LNCAP (cell line): ENCODE results near the gene SEPTIN8.

ENCODE experiments used
- TF ChIP-seq, protein P1 (sequence below): fragments of 450-650 bp; IDR thresholded peaks from 2 replicates; pipeline ENCODE4 v1.5.1; 2017; ENCODE audit warnings: mild to moderate bottlenecking

Gene SEPTIN8

DNA sequence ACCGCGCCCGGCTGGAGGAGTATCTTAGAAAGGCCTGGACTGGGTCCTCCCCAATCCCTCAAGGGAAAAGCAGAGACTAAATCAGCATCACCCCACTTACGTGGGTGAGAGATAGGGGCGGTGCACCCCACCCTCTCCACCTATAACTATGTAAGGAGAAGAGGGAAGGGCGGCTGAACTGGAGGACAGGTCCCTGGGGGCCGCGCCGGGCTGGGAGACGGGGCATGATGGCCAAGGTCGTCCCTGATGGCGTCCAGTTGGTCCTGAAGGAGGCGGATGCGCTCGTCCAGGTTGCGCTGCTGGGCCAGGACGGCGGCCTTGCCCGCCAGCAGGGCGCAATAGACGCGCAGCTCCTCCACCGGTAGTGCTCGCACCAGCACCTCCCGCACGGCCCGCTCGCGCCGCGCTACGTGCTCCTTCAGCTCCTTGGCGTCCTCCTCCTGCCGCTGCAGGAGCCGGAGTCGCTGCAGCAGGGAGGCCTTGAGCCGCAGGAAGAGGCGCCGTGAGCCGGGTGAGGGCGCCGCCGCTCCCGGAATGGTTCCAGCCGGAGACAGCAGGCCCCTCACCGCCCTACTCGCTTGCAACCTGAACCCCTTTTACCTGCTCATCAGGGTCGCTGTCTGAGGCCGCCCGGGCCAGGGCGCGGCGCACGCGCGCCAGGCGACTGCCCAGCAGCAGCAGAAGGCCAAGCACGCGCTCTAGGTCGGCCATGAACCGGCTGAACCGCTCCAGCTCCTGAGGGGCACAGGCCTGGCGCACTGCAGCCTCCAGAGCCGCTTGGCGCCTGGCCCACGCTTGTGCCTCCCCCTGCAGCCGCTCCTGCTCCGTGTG, 45.8 kb upstream of the SEPTIN8 start:
- TF ChIP-seq, protein P1, sequence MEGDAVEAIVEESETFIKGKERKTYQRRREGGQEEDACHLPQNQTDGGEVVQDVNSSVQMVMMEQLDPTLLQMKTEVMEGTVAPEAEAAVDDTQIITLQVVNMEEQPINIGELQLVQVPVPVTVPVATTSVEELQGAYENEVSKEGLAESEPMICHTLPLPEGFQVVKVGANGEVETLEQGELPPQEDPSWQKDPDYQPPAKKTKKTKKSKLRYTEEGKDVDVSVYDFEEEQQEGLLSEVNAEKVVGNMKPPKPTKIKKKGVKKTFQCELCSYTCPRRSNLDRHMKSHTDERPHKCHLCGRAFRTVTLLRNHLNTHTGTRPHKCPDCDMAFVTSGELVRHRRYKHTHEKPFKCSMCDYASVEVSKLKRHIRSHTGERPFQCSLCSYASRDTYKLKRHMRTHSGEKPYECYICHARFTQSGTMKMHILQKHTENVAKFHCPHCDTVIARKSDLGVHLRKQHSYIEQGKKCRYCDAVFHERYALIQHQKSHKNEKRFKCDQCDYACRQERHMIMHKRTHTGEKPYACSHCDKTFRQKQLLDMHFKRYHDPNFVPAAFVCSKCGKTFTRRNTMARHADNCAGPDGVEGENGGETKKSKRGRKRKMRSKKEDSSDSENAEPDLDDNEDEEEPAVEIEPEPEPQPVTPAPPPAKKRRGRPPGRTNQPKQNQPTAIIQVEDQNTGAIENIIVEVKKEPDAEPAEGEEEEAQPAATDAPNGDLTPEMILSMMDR = no peak

DNA sequence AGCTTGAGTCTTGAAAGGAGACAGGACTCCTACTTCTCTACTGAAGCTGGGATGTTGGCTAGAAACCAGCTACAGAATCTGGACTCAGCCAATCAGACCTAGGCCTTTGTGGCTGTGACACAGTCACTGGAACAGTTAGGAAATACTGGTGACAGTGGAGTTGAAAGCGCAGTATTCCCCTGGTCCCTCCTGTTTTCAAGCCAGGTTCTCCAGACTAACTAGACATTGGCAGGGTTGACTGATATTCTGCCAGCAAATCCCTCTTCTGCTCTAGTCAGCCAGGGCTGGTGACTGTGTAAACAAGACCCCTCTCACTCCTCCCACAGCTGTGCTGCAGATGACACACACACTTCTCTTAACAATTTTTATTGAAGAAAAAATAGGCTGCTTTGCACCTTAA, 44.8 kb upstream of the SEPTIN8 start:
- TF ChIP-seq, protein P1 = no peak

DNA sequence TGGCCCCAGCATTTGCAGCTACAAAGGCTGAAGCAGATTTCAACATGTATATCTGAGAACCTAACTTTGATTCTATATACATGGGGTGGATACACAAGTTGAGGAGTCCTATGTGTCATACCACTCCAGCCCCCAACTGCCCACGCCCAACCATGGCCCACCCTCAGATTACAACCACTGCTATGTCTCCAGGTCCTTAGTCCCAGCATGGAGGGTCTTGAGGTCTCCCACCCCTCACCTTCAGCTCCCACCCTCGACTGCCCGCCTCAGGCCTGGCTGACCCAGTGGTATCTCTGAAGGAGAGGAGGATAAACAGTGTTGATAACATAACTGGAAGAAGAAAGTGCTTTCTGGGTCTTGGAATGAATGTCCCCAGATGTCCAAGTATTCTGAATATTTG, 44.3 kb upstream of the SEPTIN8 start:
- TF ChIP-seq, protein P1 = no peak

DNA sequence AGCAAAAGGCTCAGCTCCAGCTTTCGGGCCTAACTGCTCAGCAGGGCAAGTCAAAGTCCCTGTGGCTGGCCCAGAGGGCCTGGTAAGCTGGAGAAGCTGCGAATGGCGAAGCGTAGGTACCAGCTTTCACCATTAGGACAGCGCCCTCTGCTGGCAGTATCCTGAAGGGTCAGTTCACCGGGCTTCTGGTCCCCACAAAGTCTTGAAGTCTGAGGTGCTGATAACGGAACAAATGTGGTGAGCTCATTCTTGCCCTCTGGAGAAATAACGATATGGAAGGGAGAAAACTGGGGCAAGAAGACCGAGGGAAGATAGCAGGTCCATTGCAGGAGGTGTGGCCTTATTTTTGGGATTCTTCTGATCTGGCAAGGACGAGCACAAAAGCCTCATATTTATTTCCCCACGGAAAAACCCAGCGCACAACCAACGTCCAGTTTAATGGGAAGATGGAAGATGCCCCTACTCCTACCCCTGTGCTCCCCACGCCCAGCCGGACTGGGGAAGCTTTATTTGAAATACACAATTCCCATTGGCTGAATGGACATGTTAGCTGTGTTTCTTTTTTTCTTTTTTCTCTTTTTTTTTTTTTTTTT, 43.2 kb upstream of the SEPTIN8 start:
- TF ChIP-seq, protein P1 = peak; percentile 89

DNA sequence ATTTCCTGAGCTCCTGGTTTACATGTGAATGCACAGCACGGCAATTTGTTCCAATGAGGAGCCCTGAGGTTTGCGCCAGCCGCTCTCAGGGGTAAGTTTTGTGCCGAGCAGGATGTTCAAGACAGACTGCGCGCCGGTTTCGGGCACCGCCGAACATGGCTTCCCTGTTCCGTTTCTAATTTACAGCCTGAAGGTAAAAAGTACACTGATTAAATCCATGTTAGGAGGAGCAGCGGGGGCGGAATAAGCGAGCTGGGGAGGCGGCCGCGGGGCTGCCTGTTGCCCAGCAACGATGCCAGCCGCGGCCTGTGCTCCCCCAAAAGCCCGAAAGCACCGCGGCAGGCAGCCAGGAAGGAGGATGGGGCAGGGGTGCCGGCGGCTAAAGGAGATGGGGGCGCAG, 42.4 kb upstream of the SEPTIN8 start:
- TF ChIP-seq, protein P1 = no peak

DNA sequence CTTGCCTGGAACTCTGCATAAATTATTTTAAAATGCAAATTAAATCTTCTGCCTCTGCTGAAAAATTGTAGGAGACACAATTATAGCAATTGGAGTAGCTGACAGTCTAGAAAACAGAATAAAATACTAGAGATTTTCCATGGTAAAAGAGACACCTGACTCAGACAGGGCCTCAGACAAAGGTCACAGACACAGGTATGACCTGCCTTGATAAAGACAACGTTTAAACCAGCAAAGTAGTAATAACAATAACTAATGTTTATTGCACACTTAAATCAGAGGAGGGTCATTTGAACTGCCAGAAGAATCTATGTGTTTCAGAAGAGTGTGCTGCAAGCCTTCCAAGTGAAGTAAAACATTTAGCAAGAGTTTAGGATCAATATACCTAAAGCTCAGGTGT, 40.0 kb upstream of the SEPTIN8 start:
- TF ChIP-seq, protein P1 = no peak

DNA sequence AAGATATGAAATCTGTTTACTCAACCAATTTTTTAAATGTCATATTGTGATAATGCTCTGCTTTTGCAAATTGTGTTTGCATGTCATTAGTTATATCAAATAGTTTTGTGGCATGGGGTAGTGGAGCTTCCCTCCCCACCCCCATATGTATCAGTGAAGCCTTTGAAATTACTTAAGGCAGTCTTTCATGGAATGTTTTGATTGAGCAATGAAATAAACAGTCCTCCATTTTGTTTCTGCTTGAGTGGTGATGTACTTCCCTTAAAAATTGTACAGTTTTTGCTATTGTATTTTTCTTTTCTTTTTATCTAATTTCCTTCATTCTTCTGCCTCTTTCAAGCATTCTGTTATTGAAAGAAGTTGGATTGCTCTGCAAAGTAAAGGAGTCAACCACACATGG, 39.5 kb upstream of the SEPTIN8 start:
- TF ChIP-seq, protein P1 = no peak
